GM12878 (cell line): ENCODE data around the gene FIBIN. TPM values are rescaled to one million over a fixed set of nuclear protein-coding genes. Genes with fewer than 3 reads are reported as not detected.

Experiments used
- ATAC-seq: fragments of 200-7000 bp; cut with Tn5 transposase; 3 replicates; pipeline ENCODE4 v1.9.1; 2020; ENCODE audit warnings: mild to moderate bottlenecking, moderate library complexity
- BruUV-seq: library from RNA; stranded (reverse); fragments of 400-500 nt; replicated peaks from 2 replicates; lab custom pipeline; 2021; lab: Mats Ljungman, UMichigan
- CTCF ChIA-PET: fragments of 300-600 bp; sonication (Branson Sonifier 250); formaldehyde crosslinking; extraction: SDS; loops from one replicate; lab custom pipeline; 2021; ENCODE audit warnings: inconsistent platforms; lab: Yijun Ruan, JAX
- POLR2A ChIA-PET: fragments of 350-600 bp; formaldehyde crosslinking; extraction: SDS; loops from one replicate; lab custom pipeline; 2021; ENCODE audit warnings: inconsistent platforms; lab: Charles Lee
- RAD21 ChIA-PET: fragments of 300-600 bp; sonication (Branson Sonifier 250); formaldehyde crosslinking; loops from one replicate; lab custom pipeline; 2023; ENCODE audit warnings: antibody characterized with exemption; ENCODE audit not compliant: unreplicated experiment; lab: Charles Lee
- SMC1A ChIA-PET: fragments of 300-600 bp; sonication (Branson Sonifier 250); formaldehyde crosslinking; loops from one replicate; lab custom pipeline; 2023; ENCODE audit not compliant: unreplicated experiment, uncharacterized antibody; lab: Charles Lee
- DNase-seq: peaks from one replicate; pipeline ENCODE4 v3.0.0-alpha.2; 2011; ENCODE audit warnings: low read depth, low spot score
- FAIRE-seq: peaks from 3 replicates; lab custom pipeline; 2011; peaks lifted over from hg19 to GRCh38; lab: Jason Lieb, UNC
- H2AFZ ChIP-seq: 2 replicates; pipeline ENCODE4 v1.6.0; 2011; ENCODE audit warnings: low read depth, low read length, control low read depth; ENCODE audit not compliant: control insufficient read depth
- H3K27ac ChIP-seq: 2 replicates; pipeline ENCODE4 v1.5.1; 2011; ENCODE audit warnings: control low read depth; ENCODE audit not compliant: control insufficient read depth, insufficient read depth
- H3K27me3 ChIP-seq, 2 experiments: replicated peaks in 1 of 2; 2 replicates each; pipeline versions ENCODE4 v1.6.0 to v1.6.1; 2011; ENCODE audit warnings: low read length in 1 of 2; ENCODE audit not compliant: control insufficient read depth in 2 of 2, insufficient read depth in 2 of 2
- H3K36me3 ChIP-seq, 2 experiments: 2 replicates each; pipeline ENCODE4 v1.5.1; 2011; ENCODE audit warnings: low read length in 1 of 2; ENCODE audit not compliant: control insufficient read depth in 2 of 2, insufficient read depth in 2 of 2
- H3K4me1 ChIP-seq: 2 replicates; pipeline ENCODE4 v1.6.1; 2011; ENCODE audit warnings: mild to moderate bottlenecking, low read length, moderate library complexity, mixed read lengths; ENCODE audit not compliant: control insufficient read depth, insufficient read depth
- H3K4me2 ChIP-seq: 2 replicates; pipeline ENCODE4 v1.6.0; 2011; ENCODE audit warnings: control low read depth; ENCODE audit not compliant: control insufficient read depth, insufficient read depth
- H3K4me3 ChIP-seq: fragments of 200-600 bp; sonication (generic); 2 replicates; pipeline ENCODE4 v1.5.1; 2016
- H3K79me2 ChIP-seq: 2 replicates; pipeline ENCODE4 v1.6.0; 2011; ENCODE audit warnings: low read length; ENCODE audit not compliant: control insufficient read depth, insufficient read depth
- H3K9ac ChIP-seq: 2 replicates; pipeline ENCODE4 v1.8.0; 2011; ENCODE audit warnings: low read length, control low read depth, mixed read lengths; ENCODE audit not compliant: control insufficient read depth, insufficient read depth
- H3K9me3 ChIP-seq: replicated peaks from 3 replicates; pipeline ENCODE4 v1.5.1; 2011; ENCODE audit warnings: mild to moderate bottlenecking, low read length; ENCODE audit not compliant: control insufficient read depth, insufficient read depth
- H4K20me1 ChIP-seq: 2 replicates; pipeline ENCODE4 v1.6.0; 2011; ENCODE audit not compliant: control insufficient read depth, insufficient read depth
- ATF2 ChIP-seq: IDR thresholded peaks from 2 replicates; pipeline ENCODE4 v1.6.1; 2012; ENCODE audit warnings: low read length, inconsistent platforms
- CREB1 ChIP-seq: IDR thresholded peaks from 2 replicates; pipeline ENCODE4 v1.6.1; 2012; ENCODE audit warnings: low read depth, mild to moderate bottlenecking, inconsistent platforms
- FOXM1 ChIP-seq: IDR thresholded peaks from 2 replicates; pipeline ENCODE4 v1.6.1; 2012; ENCODE audit warnings: low read depth, mild to moderate bottlenecking, inconsistent platforms, low read length, moderate library complexity
- KAT2A ChIP-seq: conservative IDR thresholded peaks from 2 replicates; pipeline ENCODE4 v1.6.1; 2011; ENCODE audit warnings: low read depth, low read length; ENCODE audit not compliant: control insufficient read depth
- MEF2A ChIP-seq: IDR thresholded peaks from 2 replicates; pipeline ENCODE4 v1.6.1; 2011; ENCODE audit warnings: low read depth, mild to moderate bottlenecking, low read length, moderate library complexity; ENCODE audit not compliant: insufficient read depth
- NFYA ChIP-seq: IDR thresholded peaks from 2 replicates; pipeline ENCODE4 v1.6.1; 2011; ENCODE audit warnings: low read depth, mild to moderate bottlenecking, low read length, improper control_type of control experiment, borderline replicate concordance
- NR2C2 ChIP-seq: IDR thresholded peaks from 2 replicates; pipeline ENCODE4 v1.6.1; 2011; ENCODE audit warnings: borderline replicate concordance, low read depth; ENCODE audit not compliant: control insufficient read depth, insufficient read length
- PAX8 ChIP-seq: fragments of 450-650 bp; IDR thresholded peaks from 2 replicates; pipeline ENCODE4 v1.6.1; 2017; ENCODE audit warnings: mild to moderate bottlenecking, moderate library complexity
- PBX3 ChIP-seq: IDR thresholded peaks from 2 replicates; pipeline ENCODE4 v1.6.1; 2011; ENCODE audit warnings: mild to moderate bottlenecking, low read depth, low read length, moderate library complexity; ENCODE audit not compliant: insufficient replicate concordance
- RUNX3 ChIP-seq: IDR thresholded peaks from 2 replicates; pipeline ENCODE4 v1.6.1; 2012; ENCODE audit warnings: low read length, inconsistent platforms
- SKIL ChIP-seq: fragments of 450-650 bp; IDR thresholded peaks from 2 replicates; pipeline ENCODE4 v1.6.1; 2017; ENCODE audit warnings: mild to moderate bottlenecking, low read depth, inconsistent platforms; ENCODE audit not compliant: poor library complexity, severe bottlenecking
- SREBF1 ChIP-seq: IDR thresholded peaks from 2 replicates; pipeline ENCODE4 v1.6.1; 2012; ENCODE audit warnings: mild to moderate bottlenecking, low read length
- ZBED1 ChIP-seq: IDR thresholded peaks from 2 replicates; pipeline ENCODE4 v1.6.1; 2016; ENCODE audit warnings: borderline replicate concordance
- ZNF24 ChIP-seq: fragments of 450-650 bp; IDR thresholded peaks from 2 replicates; pipeline ENCODE4 v1.6.1; 2017; ENCODE audit warnings: antibody characterized with exemption, mild to moderate bottlenecking
- WGBS: methylation state at CpG from one replicate; pipeline ENCODE4 v1.1.6; 2016; ENCODE audit warnings: low lambda C conversion rate; ENCODE audit not compliant: insufficient replicate concordance, insufficient coverage; ENCODE audit errors: missing lambda C conversion rate; 5-methylcytosine and 5-hydroxymethylcytosine counted together
- in situ Hi-C: fragments of 300-500 bp; cut with MboI; formaldehyde crosslinking; loops from 9 replicates; pipeline ENCODE4 v1.14.3; 2018; ENCODE audit warnings: mixed read lengths
- intact Hi-C: fragments of 100-400 bp; cut with micrococcal nuclease; formaldehyde crosslinking; loops from one replicate; pipeline ENCODE4 v1.14.2; 2022; ENCODE audit not compliant: unreplicated experiment
- polyA plus RNA-seq, 11 experiments: library from polyadenylated mRNA; depleted of rRNA in 4 of 11; unstranded in 6 of 11; stranded (reverse) in 5 of 11; fragments of >200 nt; fragmentation: Nextera tagmentation in 4 of 11; fragmentation: Illumina TruSeq in 1 of 11; extraction: Ambion mirVana in 4 of 11; extraction: Trizol in 1 of 11; gene quantifications; 1 replicate in 1 of 11; 2 replicates in 10 of 11; pipeline versions ENCODE4 v1.2.1 to v1.2.3, GENCODE V29; 2011 to 2016; ENCODE audit warnings: inconsistent platforms in 2 of 11, missing spikeins in 2 of 11, low read depth in 1 of 11
- total RNA-seq, 4 experiments: library from RNA; depleted of rRNA in 3 of 4; stranded (reverse); fragments of >200 nt in 3 of 4; fragmentation: Illumina TruSeq in 1 of 4; extraction: Trizol in 1 of 4; gene quantifications; 2 replicates each; pipeline versions ENCODE4 v1.2.1 to v1.2.3, GENCODE V29; 2013 to 2021
- TF ChIP-seq, protein P1 (sequence below): fragments of 450-650 bp; formaldehyde crosslinking; IDR thresholded peaks from 2 replicates; pipeline ENCODE4 v1.4.0; 2022; ENCODE audit warnings: mild to moderate bottlenecking, moderate library complexity

FIBIN gene
- total and polyA plus RNA-seq, 10 of the 15 experiments (the other 5 are each of a cell fraction or from before 2014, with no cell fraction given), result not detected

- ChIA-PET SMC1A (interaction anchor here (1.4 kb wide), 1 partner anchor 446 kb away, joined by 3 read pairs; no protein-coding TSS in a partner anchor), RAD21 (no interaction called here), CTCF (no interaction called here), POLR2A (no interaction called here)
- intact Hi-C loops, result no loop called here
- in situ Hi-C loops, result no loop called here
- Histone ChIP-seq H3K36me3 (no peaks in the 10 kb centered on the region), H3K4me3 (no peak overlapping the region), H3K27me3 (no peaks in the 10 kb centered on the region), H3K79me2 (no peaks in the 10 kb centered on the region), H2AFZ (no peak overlapping the region), H3K27ac (no peak overlapping the region), H4K20me1 (no peaks in the 10 kb centered on the region), H3K4me2 (no peak overlapping the region), H3K9ac (no peak overlapping the region)
- 45% methylated on average over 6 of the region's 6 CpGs for WGBS
- DNase-seq (no peak), FAIRE-seq (no peak), ATAC-seq (no peak)
- no TSS peak for BruUV-seq
- TF ChIP-seq PBX3 (no peak), FOXM1 (no peak), SREBF1 (no peak), RUNX3 (no peak), ZNF24 (no peak), KAT2A (no peak), SKIL (no peak), NFYA (no peak), PAX8 (no peak), MEF2A (no peak), ZBED1 (no peak), NR2C2 (no peak), ATF2 (no peak), CREB1 (no peak)
- TF ChIP-seq, protein P1, sequence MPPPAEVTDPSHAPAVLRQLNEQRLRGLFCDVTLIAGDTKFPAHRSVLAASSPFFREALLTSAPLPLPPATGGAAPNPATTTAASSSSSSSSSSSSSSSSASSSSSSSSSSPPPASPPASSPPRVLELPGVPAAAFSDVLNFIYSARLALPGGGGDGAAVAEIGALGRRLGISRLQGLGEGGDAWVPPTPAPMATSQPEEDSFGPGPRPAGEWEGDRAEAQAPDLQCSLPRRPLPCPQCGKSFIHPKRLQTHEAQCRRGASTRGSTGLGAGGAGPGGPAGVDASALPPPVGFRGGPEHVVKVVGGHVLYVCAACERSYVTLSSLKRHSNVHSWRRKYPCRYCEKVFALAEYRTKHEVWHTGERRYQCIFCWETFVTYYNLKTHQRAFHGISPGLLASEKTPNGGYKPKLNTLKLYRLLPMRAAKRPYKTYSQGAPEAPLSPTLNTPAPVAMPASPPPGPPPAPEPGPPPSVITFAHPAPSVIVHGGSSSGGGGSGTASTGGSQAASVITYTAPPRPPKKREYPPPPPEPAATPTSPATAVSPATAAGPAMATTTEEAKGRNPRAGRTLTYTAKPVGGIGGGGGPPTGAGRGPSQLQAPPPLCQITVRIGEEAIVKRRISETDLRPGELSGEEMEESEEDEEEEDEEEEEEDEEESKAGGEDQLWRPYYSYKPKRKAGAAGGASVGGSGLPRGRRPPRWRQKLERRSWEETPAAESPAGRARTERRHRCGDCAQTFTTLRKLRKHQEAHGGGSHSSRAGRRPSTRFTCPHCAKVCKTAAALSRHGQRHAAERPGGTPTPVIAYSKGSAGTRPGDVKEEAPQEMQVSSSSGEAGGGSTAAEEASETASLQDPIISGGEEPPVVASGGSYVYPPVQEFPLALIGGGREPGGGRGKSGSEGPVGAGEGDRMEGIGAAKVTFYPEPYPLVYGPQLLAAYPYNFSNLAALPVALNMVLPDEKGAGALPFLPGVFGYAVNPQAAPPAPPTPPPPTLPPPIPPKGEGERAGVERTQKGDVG (CRISPR knock-in tag), result no peak
- TF ChIP-seq, all 136 proteins: peak for 0
- H3K4me1 ChIP-seq, result no peaks in the 10 kb centered on the region
- no peaks in the 10 kb centered on the region for H3K9me3 ChIP-seq
Observed at GRCh38 chr11:26951809-26952515, 42.0 kb upstream of the FIBIN start.
